Inflammatory macrophage treated with lipopolysaccharide for 1 hour (primary cell): ENCODE data around the gene TM9SF4.
A peak's percentile ranks its signal among the peaks of the same experiment; 100 is the strongest.
"Not testable (repeated sequence)": the region's sequence is repeated elsewhere in the genome, so short reads cannot be mapped to it uniquely, and the experiment has no call there.

Source experiments
- DNase-seq, 2 donors: peaks; one replicate each; pipeline ENCODE4 v3.0.0-alpha.2; 2020 to 2022

TM9SF4 gene

GRCh38 chr20:32159766-32160221 lies 50.3 kb downstream of the TM9SF4 start:
- DNase-seq = no peak

GRCh38 chr20:32160341-32160740 lies 50.8 kb downstream of the TM9SF4 start:
- no peak for DNase-seq

GRCh38 chr20:32162351-32162750 lies 52.8 kb downstream of the TM9SF4 start:
- DNase-seq = no peak

GRCh38 chr20:32163951-32164350 lies 54.4 kb downstream of the TM9SF4 start:
- no peak for DNase-seq

GRCh38 chr20:32164984-32165735 lies 55.6 kb downstream of the TM9SF4 start:
- DNase-seq = no peak

GRCh38 chr20:32165836-32166545 lies 56.5 kb downstream of the TM9SF4 start:
- DNase-seq = no peak

- no peak for DNase-seq
Observed at GRCh38 chr20:32167552-32167951, 58.0 kb downstream of the TM9SF4 start.

- no peak for DNase-seq
Observed at GRCh38 chr20:32168184-32168910, 58.8 kb downstream of the TM9SF4 start.

- not testable (repeated sequence) for DNase-seq
Observed at GRCh38 chr20:32177696-32178095, 68.2 kb downstream of the TM9SF4 start.

- DNase-seq = no peak
Observed at GRCh38 chr20:32179515-32179914, 70.0 kb downstream of the TM9SF4 start.

- DNase-seq = no peak
Observed at GRCh38 chr20:32179934-32180333, 70.4 kb downstream of the TM9SF4 start.

- DNase-seq = no peak
Observed at GRCh38 chr20:32181606-32182005, 72.1 kb downstream of the TM9SF4 start.

GRCh38 chr20:32183947-32184635 lies 74.6 kb downstream of the TM9SF4 start:
- DNase-seq = no peak

GRCh38 chr20:32184961-32185603 lies 75.6 kb downstream of the TM9SF4 start:
- DNase-seq = no peak

GRCh38 chr20:32186506-32186905 lies 77.0 kb downstream of the TM9SF4 start:
- no peak for DNase-seq

GRCh38 chr20:32188376-32189122 lies 79.0 kb downstream of the TM9SF4 start:
- DNase-seq = no peak

- no peak for DNase-seq
Observed at GRCh38 chr20:32189123-32189410, 79.6 kb downstream of the TM9SF4 start.

GRCh38 chr20:32189691-32190615 lies 80.4 kb downstream of the TM9SF4 start:
- peak; percentile 42 to 49 for DNase-seq

- no peak for DNase-seq
Observed at GRCh38 chr20:32190616-32191415, 81.3 kb downstream of the TM9SF4 start.

- no peak for DNase-seq
Observed at GRCh38 chr20:32191422-32191821, 81.9 kb downstream of the TM9SF4 start.
